AG09309 (cell line): ENCODE data around the gene TPPP3.
A peak's percentile ranks its signal among the peaks of the same experiment; 100 is the strongest.
"Not testable (repeated sequence)": the region's sequence is repeated elsewhere in the genome, so short reads cannot be mapped to it uniquely, and the experiment has no call there.

ENCODE experiments used
- DNase-seq: peaks from one replicate; pipeline ENCODE4 v3.0.0-alpha.2; 2010; ENCODE audit warnings: low read depth
- H3K4me3 ChIP-seq: 2 replicates; pipeline ENCODE4 v1.5.1; 2011; ENCODE audit warnings: mild to moderate bottlenecking, low read depth, low read length, moderate library complexity; ENCODE audit not compliant: control insufficient read depth
- CTCF ChIP-seq: IDR thresholded peaks from 2 replicates; pipeline ENCODE4 v1.5.1; 2011; ENCODE audit warnings: mild to moderate bottlenecking, low read depth, low read length, inconsistent platforms; ENCODE audit not compliant: insufficient read depth, control insufficient read depth; ENCODE audit errors: missing control alignments

The TPPP3 gene

GRCh38 chr16:67384778-67385510, 8.4 kb downstream of the TPPP3 start:
- no peak for DNase-seq
- no peak overlapping the region for H3K4me3 ChIP-seq
- TF ChIP-seq CTCF = no peak

DNA sequence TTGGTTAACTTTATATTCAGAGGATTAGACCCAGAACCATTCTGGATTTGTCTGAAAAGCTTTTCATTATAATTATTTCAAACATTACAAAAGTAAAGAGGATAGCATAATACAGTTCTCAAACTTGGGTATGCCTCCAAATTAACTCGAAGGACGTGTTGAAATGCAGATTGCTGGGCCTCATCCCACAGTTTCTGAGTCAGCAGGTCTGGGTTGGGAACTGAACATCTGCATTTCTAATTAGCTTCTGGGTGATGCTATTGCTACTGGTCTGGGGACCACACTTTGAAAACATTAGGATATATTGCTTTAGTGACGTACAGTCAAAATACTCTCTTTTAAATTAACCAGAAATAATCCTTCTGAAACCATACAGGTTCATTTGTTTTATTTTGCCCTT, 10.0 kb downstream of the TPPP3 start:
- DNase-seq = no peak
- H3K4me3 ChIP-seq = no peak overlapping the region
- TF ChIP-seq CTCF = no peak

GRCh38 chr16:67378642-67379041, 14.7 kb downstream of the TPPP3 start:
- no peak for DNase-seq
- no peak for TF ChIP-seq CTCF
- no peak overlapping the region for H3K4me3 ChIP-seq

DNA sequence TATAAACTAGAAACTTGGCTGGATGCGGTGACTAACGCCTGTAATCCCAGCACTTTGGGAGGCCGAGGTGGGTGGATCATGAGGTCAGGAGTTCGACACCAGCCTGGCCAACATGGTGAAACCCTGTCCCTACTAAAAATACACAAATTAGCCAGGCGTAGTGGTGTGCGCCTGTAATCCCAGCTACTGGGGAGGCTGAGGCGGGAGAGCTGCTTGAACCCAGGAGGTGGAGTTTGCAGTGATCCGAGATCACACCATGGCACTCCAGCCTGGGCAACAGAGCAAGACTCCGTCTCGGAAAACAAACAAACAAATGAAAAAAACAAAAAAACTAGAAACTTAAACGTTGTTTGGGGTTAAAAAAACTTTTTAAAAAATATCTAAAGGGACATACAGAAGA, 17.3 kb downstream of the TPPP3 start:
- DNase-seq = not testable (repeated sequence)

DNA sequence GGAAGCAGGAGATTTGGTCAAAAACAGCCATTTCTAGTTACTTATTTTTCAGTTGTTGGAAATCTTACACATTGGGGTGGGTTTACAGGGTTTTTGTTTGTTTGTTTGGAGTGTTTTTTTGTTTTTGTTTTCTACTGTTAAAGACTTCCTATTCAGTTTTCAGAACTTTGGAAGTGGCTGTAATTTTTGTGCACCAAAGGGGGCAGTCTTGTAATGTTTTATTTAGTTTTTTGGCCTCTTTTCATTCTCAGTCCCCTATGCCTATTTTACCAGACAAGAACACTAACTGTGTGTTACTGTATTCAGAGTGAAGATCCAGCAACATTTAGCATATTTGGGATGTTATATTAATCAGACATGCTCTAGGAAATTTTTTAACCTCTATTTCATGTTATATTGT, 20.6 kb downstream of the TPPP3 start:
- DNase-seq = no peak
- no peak overlapping the region for H3K4me3 ChIP-seq
- peak; percentile 54 for TF ChIP-seq CTCF

More for the DNA sequence above, 17.3 kb downstream of the TPPP3 start:
- not testable (repeated sequence) for H3K4me3 ChIP-seq

GRCh38 chr16:67370661-67371060, 22.6 kb downstream of the TPPP3 start:
- TF ChIP-seq CTCF = no peak
- no peak for DNase-seq
- no peak overlapping the region for H3K4me3 ChIP-seq

- no peak for TF ChIP-seq CTCF
- H3K4me3 ChIP-seq = no peak overlapping the region
- DNase-seq = no peak
Observed at GRCh38 chr16:67364600-67365235, 28.6 kb downstream of the TPPP3 start.
